NCI-H69 (cell line): ENCODE data around the gene CCR4.
"Not testable (repeated sequence)": the region's sequence is repeated elsewhere in the genome, so short reads cannot be mapped to it uniquely, and the experiment has no call there.

Experiments
- DNase-seq: peaks from one replicate; lab custom pipeline; 2025; lab: John Stamatoyannopoulos, UW

Gene CCR4

GRCh38 chr3:32983124-32983523 lies 31.7 kb downstream of the CCR4 start:
- DNase-seq: no peak

GRCh38 chr3:32984918-32985317 lies 33.5 kb downstream of the CCR4 start:
- DNase-seq: not testable (repeated sequence)

GRCh38 chr3:32989171-32989570 lies 37.7 kb downstream of the CCR4 start:
- no peak for DNase-seq

- no peak for DNase-seq
Observed at GRCh38 chr3:32990116-32990515, 38.7 kb downstream of the CCR4 start.

- DNase-seq: no peak
Observed at GRCh38 chr3:32991781-32992180, 40.3 kb downstream of the CCR4 start.

- no peak for DNase-seq
Observed at GRCh38 chr3:32992310-32992686, 40.9 kb downstream of the CCR4 start.

- no peak for DNase-seq
Observed at GRCh38 chr3:32994045-32994444, 42.6 kb downstream of the CCR4 start.

- DNase-seq: no peak
Observed at GRCh38 chr3:32995098-32995497, 43.7 kb downstream of the CCR4 start.

- DNase-seq: no peak
Observed at GRCh38 chr3:32996048-32996754, 44.8 kb downstream of the CCR4 start.

GRCh38 chr3:32996755-32997091 lies 45.3 kb downstream of the CCR4 start:
- DNase-seq: no peak

- no peak for DNase-seq
Observed at GRCh38 chr3:32998631-32999451, 47.4 kb downstream of the CCR4 start.

- no peak for DNase-seq
Observed at GRCh38 chr3:33000691-33001385, 49.4 kb downstream of the CCR4 start.

- DNase-seq: no peak
Observed at GRCh38 chr3:33001889-33002288, 50.4 kb downstream of the CCR4 start.

- DNase-seq: no peak
Observed at GRCh38 chr3:33003308-33003707, 51.9 kb downstream of the CCR4 start.

- no peak for DNase-seq
Observed at GRCh38 chr3:33004205-33004604, 52.8 kb downstream of the CCR4 start.

GRCh38 chr3:33004961-33005360 lies 53.5 kb downstream of the CCR4 start:
- DNase-seq: no peak
